HG03432 (cell line): Measurements from ENCODE around the gene STRN.
"Not testable (repeated sequence)": the region's sequence is repeated elsewhere in the genome, so short reads cannot be mapped to it uniquely, and the experiment has no call there.

Experiments
- ATAC-seq: cut with Tn5 transposase; IDR thresholded peaks from one replicate; pipeline ENCODE4 v1.9.1; 2021; ENCODE audit warnings: mild to moderate bottlenecking, moderate library complexity; ENCODE audit not compliant: unreplicated experiment

Gene STRN

DNA sequence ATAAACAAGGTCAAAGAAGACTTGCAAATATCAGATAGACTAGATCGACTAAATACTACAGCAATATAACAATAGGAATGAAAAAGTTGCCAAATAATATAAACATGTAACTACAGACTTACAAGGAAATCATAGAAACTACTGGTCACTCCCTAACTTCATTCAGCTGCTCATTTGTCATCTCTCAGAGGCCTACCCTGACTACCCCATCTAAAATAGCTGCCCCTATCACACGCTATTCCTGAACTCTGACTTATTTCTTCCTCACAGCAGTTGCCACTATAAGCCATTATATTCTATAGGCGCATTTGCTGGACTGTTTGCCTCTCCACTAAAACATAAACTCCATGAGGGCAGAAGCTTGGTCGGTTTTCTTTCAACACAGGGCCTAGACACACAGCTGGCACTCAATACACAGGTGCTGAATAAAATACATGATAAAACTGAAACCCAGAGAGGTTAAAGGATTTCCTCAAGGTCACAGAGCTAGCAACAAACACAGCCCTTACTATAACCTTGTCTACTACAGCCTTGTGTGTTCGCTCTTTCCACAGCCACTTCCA, 1.8 kb downstream of the STRN start:
- no peak for ATAC-seq

DNA sequence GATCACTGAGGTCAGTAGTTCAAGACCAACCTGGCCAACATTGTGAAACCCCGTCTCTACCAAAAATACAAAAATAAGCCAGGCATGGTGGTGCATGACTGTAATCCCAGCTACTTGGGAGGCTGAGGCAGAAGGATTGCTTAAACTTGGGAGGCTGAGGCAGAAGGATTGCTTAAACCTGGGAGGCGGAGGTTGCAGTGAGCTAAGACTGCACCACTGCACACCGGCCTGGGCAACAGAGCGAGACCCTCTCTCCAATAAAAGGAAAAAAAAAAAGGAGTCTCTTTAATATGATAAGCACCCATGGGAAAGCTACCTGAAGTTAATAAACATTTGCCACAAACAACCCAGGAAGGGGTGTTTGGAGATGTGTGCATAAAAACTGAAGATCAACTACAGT, 2.6 kb downstream of the STRN start:
- no peak for ATAC-seq

DNA sequence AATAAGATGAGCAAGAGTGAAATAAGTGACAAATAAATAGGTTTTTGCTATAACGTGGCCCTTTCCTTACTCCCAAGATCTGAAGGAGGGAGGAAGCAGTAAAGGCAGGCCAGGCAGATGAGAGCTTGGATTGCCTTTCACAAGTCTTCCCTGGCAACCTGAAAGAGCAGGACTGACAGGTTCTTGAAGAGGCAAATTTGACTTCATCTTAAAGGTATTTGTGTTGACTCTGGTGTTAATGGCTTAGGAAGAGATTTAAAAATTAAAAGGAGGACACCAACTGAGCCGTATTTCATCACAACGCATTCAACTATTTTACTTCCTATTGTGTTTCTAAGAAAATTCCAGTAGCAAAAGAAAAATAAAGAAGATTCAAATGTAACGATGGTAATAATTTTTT, 3.2 kb downstream of the STRN start:
- ATAC-seq, result no peak

DNA sequence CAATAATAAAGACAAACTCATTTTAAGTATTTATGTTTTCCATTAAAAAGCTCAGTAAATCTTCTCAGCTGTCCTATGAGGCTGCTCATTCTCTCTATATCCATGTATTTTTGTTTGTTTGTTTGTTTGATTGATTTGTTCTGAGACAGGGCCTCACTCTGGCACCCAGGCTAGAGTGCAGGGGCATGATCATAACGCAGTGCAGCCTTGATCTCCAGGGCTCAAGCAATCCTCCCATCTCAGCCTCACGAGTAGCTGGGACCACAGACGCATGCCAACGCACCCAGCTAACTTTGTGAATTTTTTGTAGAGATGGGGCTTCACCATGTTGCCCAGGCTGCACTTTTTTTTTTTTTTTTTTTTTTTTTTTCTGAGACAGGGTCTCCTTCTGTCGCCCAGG, 5.6 kb downstream of the STRN start:
- ATAC-seq, result no peak

DNA sequence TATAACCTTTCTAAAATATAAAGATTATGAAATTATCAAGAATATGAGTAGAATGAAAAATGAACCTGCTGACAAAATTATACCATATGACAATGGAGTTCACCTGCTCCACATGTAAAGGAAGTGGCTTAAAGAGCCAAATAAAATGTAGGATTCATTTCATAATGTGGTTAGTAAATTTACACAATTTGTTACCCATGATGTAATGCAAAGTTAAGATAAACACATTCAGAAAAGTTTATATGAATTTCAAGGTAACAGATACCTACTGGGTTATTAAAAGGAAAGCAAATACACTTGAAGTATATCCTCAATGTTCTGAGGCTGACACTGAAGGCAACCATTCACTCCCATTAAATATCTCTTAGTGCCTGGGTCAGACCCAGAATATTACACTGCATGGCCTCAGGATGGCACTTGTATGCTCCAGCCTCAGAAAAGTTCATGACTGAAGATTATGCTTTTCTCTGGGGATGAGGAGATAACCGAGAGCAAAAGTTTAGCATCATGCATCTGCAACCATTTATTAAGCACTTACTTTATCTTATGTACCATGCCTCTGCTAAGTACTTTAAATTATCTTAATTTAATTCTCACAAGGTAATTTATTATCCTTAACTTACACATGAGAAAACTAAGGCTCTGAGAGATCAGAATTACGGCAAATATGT, 6.2 kb downstream of the STRN start:
- ATAC-seq, result no peak

DNA sequence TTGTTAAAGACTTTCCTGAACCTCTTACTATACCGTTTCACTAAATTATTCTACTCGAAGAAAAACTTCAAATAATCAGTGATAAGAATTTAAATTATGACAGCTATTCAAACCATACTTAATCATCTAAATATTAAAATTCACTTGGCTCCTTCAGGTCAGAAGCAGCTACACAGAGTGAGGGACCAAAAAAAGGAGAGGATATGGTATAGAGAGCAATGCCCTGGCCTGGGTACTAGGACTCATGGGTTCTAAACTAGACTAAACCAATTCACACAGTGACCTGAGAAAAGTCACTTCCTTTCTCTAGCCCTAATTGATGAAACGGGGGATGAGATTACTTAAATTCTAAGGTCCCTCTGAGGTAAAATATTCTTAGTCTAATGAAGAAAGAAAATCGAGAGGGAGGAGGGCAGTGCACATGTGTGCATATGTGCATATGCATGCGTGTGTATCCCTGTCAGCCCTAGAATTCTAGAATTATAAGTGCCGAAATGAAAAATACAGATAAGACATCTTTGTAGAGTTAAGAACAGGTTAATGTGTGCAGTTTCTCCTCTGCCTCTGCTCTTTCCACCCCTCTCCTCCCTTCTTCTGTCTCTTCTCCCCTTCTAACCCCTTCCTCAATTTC, 11.2 kb downstream of the STRN start:
- no peak for ATAC-seq

DNA sequence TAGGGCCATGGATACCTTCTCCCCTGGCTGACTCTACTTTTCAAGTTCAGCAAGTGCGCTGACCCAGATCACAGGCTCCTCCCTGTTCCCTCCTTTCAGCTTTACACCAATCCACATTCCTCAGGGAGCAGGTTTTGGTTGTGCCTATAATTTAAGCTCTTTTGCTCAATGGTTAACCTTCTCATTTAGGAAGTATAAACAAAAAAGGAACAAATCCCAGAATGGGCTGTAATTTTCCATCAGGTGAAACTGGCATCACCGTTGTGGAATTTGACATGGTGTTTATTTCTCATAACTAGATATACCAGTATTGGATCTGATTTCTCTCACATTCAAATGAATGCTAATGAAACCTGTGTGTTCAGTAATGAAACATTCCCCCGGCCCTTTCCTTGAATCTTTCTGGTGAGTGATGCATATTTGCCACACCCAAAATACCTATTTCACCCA, 13.6 kb downstream of the STRN start:
- ATAC-seq, result no peak

DNA sequence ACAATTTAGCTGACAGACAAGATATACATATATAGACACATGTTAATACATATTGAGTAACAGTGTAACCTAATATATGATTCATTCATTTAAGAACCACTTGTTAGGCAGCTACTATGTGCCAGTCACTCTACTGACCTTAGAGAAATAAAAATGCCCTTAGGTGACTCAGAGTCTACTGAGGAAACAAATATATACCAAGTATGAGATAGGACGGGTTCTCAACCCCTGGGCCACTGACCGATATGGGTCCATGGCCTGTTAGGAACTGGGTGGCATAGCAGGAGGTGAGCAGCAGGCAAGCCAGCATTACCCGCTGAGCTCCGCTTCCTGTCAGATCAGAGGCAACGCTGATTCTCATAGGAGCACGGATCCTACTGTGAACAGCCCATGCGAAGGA, 14.8 kb downstream of the STRN start:
- no peak for ATAC-seq

DNA sequence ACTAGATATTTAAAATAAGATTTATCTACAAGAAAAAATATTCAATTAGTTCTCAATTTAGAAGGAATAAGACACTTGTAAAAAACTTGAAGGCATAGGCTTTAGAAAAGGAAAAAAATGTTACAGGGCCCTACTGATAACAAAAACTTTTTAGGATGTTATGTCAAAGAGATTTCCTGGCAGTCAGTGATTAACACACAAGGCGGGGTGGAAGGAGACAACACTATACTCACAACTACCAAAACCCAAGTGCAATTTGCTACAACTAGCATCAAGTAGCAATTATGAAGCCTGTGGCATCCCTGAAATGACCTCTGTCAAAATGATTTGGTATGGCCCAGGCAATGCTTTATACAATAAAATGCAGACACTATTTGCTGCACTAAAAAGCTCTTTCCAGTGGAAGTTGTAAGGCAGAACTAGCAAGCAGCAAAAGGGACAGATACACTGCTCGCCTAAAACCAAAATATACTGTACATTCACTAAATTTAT, 15.3 kb downstream of the STRN start:
- no peak for ATAC-seq

DNA sequence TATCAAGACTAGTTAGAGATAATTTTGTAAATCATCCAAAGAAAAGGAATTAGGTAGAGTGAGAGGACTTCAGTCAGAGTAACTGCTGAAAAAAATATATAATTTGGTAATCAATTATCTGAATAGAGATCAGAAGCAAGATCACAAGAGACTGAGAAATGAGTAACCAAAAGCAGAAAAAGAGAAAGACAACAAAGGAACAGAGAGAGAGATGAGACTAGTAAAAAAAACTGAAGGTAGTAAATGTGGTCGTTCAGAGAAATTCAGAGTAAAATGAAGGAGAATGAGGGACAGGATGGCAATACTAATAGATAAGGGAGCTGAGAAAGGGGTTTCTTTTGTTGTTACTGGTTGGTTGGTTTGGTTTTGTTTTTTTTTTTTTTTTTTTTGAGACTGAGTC, 16.5 kb downstream of the STRN start:
- no peak for ATAC-seq

DNA sequence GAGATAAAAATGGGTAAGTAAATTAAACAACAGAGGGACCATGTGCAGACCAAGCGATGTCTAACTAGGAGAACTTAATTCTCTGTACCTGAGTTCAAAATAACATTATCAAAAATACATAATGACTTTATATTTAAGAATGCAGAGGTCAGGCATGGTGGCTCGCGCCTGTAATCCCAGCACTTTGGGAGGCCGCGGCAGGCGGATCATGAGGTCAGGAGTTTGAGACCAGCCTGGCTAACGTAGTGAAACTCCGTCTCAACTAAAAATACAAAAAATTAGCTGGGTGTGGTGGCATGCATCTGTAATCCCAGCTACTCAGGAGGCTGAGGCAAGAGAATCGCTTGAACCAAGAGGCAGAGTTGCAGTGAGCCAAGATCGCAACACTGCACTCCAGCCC, 21.1 kb downstream of the STRN start:
- not testable (repeated sequence) for ATAC-seq

DNA sequence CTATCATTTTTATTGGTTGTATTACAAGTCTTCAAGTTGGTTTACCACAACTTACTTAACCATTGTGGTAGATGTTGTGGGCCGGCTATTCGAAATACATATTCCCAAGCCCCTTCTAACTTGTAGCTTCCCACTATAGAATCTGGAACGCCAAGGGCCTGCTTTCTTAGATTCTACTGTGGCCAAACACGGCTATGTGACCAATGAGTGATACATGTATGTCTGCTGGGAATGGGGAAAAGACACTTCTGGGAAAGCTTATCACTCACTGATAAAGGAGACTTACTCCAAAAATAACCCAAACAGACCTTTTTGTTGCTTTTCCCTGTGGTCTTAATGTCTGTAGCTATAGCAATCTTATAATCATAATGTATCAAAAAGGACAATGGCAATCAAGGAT, 24.5 kb downstream of the STRN start:
- no peak for ATAC-seq

DNA sequence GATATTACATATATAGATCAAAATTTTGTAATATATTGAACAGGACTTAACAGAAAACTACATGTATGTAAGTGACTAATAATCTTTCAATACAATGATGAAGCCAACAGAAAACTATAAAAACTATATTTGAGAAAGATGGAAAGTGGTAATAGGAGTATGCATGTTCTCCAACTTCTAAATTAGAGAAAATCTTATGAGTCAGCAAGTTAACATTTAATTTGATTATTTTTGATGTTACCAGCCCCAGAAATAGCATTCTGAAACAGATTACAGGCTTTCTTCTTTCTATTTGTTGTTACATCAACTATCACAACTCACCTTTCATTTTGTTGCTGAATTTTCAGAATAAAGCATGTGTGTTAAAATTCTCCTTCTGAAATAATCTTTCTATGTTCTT, 29.8 kb downstream of the STRN start:
- not testable (repeated sequence) for ATAC-seq

DNA sequence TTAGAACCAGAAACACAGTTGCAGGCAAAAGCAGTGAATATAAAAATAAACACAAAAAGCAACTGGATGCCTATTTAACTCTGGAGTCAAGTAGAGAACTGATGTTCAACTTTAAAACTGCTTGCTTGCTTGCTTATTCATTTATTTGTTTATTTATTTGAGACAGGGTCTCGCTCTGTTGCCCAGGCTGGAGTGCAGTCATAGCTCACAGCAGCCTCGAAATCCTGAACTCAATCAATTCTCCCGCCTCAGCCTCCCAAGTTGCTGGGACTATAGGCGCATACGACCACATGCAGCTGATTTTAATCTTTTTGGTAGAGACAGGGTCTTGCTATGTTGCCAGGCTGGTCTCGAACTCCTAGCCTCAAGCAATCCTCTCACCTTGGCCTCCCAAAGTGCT, 34.6 kb downstream of the STRN start:
- not testable (repeated sequence) for ATAC-seq

DNA sequence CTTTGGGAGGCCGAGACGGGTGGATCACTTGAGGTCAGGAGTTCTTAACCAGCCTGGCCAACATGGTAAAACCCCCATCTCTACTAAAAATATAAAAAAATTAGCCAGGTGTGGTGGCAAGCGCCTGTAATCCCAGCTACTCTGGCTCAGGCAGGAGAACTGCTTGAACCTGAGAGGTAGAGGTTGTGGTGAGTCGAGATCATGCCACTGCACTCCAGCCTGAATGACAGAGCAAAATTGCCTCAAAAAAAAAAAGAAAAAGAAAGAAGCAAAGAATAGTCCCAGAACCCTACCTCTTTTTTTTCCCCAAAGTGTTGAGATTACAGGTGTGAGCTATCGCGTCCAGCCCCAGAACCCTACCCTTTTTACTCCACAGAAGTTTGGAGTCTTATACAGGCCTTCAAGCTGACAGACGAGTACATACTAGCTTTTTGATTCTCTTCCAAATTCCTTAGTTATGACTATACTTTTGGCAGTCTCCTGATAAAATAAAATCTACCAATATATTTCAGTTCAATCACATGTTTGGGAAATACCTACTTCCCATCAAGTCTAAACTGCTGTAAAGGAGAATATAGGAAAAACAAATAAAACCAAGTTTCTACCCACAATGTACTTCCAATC, 35.4 kb downstream of the STRN start:
- ATAC-seq, result not testable (repeated sequence)

DNA sequence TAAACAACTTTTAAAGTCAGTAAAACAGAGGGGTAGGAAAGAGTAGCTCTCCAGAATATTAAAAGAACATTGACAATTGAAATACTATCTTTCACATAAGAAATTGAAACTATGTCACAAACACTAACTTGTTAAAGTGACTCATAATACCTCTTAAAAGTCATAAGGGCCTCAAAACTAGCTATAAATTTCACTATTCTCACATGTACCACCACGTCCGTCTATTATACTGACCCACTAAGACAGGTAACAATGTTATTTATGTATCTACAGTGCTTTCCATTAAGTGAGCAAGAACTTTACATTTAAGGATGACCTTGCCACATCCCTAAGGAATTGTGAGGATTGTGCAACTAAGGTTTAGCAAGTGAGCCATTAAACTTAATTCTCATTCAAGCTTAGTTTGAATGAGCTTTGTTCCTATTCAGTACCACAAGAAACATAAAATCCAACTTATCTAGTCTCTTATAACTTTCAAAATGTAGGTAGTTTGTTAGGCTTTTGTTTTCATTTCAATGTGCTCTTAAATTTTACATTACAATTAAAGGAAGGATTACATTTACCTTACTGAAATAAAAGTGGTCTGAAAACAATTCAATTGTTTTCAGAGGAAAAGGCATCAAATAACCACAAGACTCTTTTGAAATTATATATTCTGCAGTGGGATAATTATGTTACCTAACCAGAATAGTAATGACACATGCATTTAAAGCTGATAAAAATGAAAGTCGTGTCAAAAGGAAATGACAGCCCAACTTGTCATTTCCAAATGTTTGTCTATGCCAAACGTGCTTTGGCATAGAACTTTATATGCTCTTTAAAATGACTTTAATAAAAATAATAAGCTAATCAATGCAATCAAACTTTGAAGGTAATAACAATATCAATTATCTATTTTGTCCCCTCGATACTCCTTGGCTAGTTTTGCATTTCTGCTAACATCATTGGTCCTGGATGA, 39.9 kb downstream of the STRN start:
- ATAC-seq, result not testable (repeated sequence)

DNA sequence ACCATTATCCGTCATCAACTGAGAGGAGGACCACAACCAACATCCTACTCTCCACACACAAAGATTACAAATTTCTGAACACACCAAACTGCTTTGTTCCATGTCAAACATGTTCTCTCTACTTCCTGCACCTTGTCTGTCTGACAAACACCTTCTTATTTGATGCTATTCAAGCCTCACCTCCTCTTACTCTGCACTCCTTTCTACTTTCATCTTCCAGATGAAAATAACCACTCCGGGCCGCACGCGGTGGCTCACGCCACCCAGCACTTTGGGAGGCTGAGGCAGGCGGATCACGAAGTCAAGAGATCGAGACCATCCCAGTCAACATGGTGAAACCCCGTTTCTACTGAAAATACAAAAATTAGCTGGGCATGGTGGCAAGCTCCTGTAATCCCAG, 43.7 kb downstream of the STRN start:
- ATAC-seq, result not testable (repeated sequence)

DNA sequence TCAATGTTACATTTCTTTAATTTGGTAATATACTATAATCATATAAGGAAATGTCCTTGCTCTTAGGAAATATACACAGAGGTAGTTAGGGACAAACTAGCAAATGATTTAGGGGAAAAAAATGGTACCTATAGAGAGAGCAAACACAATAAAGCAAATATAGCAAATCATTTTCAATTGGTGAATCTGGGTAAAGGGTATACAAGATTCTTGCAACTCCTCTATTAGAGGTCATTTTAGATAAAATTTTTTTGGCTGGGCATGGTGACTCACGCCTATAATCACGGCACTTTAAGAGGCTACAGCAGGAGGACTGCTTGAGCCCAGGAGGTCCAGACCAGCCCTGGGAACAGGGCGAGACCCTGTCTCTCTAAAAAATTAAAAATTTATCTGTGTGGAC, 44.4 kb downstream of the STRN start:
- ATAC-seq, result no peak

DNA sequence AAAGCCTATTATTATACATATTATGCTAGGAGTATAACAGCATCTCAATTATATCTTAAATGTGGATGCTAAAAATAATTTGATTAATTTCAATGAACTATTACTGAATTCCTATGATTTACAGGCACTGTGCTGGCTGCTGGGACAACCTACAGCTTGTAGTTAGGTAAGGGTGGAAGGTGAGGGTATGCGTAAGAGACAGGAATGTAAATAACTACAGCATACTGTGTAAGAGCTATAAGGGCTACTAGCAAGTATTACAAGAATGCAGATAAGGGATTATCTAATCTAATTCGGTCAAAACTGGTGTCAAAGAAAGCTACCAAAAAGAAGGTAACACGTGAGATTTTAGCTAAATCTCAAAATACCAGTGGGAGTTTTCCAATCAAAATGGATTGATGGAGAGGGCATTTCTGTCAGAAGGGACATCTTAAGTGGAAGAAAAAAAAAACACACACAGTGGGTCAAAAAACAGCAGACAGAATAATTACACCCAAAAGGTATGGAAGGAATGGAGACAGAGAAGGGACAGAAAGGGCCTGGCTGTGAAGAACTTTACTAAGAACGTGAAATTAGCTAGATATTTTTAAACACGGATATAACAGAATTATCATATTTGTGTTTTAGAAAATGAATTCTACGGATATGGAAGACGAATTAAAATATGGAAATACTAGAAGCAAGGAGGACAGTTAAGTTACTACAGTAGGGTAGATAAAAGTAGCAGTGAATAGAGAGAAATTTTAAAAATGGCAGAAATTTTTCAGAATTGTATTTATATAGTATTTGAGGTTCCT, 47.1 kb downstream of the STRN start:
- ATAC-seq, result no peak

DNA sequence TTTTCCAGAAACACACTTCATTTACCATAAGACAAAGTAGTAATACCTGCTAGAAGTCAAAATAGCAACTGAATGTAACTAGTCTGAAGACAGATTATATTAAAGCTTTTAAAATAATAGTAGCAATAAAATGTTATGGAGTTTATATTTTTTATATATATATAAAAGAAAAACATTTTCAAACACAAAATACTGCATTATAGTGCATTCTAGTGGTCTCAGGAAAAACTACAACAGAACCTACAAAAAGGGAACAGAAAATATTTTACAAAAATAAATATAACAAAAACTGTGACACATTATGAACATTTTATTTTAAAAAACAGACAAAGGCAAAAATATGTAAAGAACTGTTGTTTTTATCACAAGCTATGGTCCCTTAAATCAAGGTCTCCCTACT, 48.0 kb downstream of the STRN start:
- ATAC-seq, result no peak
